UCSD-AML1 (cell line): ENCODE measurements around the gene CD14.
A peak's percentile ranks its signal among the peaks of the same experiment; 100 is the strongest.
"Not testable (repeated sequence)": the region's sequence is repeated elsewhere in the genome, so short reads cannot be mapped to it uniquely, and the experiment has no call there.

Experiments
- DNase-seq: peaks from one replicate; lab custom pipeline; 2025; ENCODE audit not compliant: unreplicated experiment; lab: John Stamatoyannopoulos, UW

Gene CD14

DNA sequence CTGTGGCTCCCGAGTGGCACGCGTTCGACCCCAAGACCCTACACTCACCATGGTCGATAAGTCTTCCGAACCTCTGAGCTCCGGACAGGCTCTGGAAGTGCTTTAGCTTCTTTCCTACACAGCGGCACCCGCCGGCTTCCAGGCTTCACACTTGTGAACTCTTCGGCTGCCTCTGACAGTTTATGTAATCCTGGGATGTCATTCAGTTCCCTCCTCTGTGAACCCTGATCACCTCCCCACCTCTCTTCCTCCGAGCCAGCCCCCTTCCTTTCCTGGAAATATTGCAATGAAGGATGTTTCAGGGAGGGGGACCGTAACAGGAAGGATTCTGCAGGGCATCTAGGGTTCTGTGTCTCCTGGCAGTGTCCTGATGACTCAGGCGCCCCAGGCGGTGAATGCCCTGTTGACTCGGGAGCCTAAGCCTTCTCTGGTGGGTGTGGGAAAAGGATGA lies at the start of gene CD14:
TSS of gene CD14 (minus strand) at position 155 of the 451 bp plus-strand sequence. CDS start at position 51, 104 bp downstream.
- peak; percentile 64 for DNase-seq

GRCh38 chr5:140678993-140679392 lies 46.0 kb upstream of the CD14 start:
- DNase-seq, result no peak

DNA sequence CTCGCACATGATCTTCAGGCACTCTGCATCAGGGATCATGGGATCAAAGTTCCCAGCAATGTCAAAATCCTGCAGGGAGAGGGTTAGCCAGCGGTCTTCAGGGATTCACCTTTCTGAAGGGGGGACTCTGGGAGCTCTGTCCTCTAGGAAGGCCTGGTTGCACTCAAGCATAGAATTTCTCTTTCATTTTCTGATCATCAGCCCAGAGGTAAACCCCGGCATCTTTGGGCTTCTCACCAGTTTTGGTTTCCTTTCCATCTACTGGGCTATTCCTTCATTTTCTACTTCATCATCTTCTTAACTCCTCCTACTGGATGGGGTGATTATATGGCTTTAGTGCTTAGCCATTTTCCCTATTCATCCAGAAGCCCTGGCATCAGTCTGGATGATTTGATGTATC lies 45.0 kb upstream of the CD14 start:
- no peak for DNase-seq

- no peak for DNase-seq
Measured at GRCh38 chr5:140674629-140675028, 41.7 kb upstream of the CD14 start.

DNA sequence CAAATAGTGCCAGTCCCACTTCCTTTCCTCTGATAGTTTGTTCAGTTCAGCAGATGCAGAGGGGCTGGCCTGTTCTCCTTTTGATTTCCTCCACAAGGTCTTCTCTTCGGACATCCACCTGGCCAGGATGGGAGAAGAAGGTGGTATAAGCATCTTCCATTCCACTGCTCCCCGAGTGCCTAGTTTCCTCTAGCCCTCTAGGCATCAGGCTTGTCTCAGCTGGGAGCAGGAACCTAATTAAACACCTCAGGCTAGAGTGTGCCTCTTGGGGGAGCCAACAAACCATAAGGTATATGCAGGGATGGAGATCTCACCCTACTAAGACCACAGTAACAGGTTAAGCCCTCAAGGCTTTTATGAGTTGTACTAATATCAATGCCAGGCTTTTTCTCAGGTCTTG lies 41.2 kb upstream of the CD14 start:
- DNase-seq, result no peak

DNA sequence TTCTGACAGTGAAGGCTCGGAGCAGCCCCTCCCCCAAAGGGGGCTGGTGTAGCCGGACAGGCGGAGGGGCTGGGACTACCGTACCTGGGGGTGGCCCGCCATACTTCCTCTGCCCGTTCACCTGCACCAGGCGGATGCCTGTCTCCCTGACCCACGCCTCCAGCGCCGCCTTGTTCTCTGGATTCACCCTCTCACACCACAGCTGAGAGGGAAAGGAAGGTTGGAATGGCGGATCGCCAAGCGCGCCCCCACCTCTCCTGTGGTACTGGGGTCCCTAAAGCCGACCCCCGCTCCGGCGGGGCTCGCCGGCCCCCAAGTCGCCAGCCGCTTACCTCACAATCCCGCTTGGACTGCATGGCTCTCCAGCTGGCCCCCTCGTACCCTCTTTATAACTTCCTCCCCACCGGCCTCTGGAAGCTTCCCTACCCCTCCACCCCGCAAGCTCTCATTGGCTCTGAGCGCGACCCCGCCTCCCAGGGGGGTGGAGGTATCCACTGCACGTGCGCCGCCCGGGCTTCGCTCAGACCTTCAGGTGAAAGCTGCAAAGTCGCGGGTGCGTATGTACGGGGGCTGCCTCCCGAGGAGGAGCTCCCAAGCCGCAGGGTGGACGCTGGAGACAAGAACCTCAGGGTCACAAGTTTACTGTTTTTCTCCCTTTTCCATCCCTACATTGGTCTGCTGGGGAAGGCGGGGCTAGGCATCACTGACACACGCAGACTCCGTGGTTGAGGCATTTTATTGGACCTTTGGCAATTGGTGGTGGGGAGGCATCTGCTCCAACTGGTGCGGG lies 40.4 kb upstream of the CD14 start, which contains the start of gene DND1:
TSS of gene DND1 (minus strand) at position 390 of the 790 bp plus-strand sequence. CDS start at position 356, 34 bp downstream.
- DNase-seq, result no peak

GRCh38 chr5:140672455-140673186 lies 39.6 kb upstream of the CD14 start:
- DNase-seq, result no peak

GRCh38 chr5:140671472-140672125 lies 38.6 kb upstream of the CD14 start:
- DNase-seq, result no peak

GRCh38 chr5:140671035-140671434 lies 38.1 kb upstream of the CD14 start:
- DNase-seq, result not testable (repeated sequence)

- DNase-seq, result peak; percentile 96
Measured at GRCh38 chr5:140664359-140665119, 31.6 kb upstream of the CD14 start, which contains the start of gene WDR55. Gene WDR55 (plus strand): TSS chr5:140664904. CDS start chr5:140664913, 9 bp downstream.

- DNase-seq, result no peak
Measured at GRCh38 chr5:140664030-140664358, 31.0 kb upstream of the CD14 start.

DNA sequence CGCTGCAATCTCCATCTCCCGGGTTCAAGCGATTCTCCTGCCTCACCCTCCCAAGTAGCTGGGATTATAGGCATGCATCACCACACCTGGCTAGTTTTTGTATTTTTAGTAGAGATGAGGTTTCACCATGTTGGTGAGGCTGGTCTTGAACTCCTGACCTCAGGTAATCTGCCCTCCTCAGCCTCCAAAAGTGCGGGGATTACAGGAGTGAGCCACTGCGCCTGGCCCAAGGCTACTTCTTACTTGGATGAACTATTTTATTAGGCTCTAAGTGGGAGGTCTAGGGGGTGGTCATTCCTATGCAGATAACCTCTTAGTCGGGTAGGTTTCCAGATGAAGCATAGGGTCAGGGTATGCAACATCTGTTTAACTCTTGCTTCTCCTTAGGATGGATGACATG lies 27.4 kb upstream of the CD14 start:
- DNase-seq, result not testable (repeated sequence)

GRCh38 chr5:140658870-140659269 lies 25.9 kb upstream of the CD14 start:
- DNase-seq, result no peak

- DNase-seq, result no peak
Measured at GRCh38 chr5:140647042-140647419, 14.1 kb upstream of the CD14 start.

GRCh38 chr5:140642718-140643117 lies 9.7 kb upstream of the CD14 start:
- no peak for DNase-seq

GRCh38 chr5:140641716-140642115 lies 8.7 kb upstream of the CD14 start:
- DNase-seq, result no peak

DNA sequence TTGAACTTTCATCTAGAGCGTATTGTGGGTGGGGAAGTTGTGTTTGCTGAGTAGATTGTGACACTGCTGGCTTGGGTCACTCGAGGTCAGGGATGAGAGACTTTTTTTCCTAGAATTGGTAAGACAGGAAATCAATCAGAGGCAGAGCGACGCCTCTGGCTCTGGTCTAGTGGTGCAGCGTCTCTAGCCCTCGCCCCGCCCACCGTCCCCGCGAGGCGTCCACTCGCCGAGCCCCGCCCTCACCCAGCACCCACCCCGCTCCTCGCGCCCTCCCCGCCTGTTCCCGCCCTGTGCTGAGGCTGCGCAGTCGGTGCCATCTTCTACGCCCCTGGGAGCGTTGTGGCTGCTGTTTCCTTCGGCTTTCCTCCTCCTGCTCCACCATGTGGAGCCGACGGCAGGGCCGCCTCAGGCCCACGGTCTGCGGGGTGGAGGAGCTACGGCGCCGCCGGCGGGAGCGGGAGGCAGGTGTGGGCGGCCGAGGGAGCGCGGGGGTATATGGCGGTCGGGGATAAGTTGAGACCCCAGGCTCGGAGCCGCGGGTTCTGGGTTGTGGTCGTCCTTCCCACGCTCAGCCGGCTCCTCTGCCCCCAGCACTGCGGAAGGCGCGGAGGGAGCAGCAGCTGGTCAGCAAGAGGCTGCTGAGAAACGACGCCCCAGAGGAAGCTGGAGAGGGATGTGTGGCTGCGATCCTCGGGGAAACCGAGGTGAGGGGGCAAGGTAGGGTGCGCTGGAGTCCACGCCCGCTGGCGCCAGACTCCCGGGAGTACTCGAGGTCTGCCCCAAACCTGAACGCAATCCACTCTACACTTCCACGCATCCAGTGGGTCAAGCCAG lies 6.4 kb upstream of the CD14 start, which contains the start of gene TMCO6:
TSS of gene TMCO6 (plus strand) at position 304 of the 834 bp plus-strand sequence. CDS start at position 381, 77 bp downstream.
- DNase-seq, result peak; percentile 97

- not testable (repeated sequence) for DNase-seq
Measured at GRCh38 chr5:140638898-140639147, 5.8 kb upstream of the CD14 start.

DNA sequence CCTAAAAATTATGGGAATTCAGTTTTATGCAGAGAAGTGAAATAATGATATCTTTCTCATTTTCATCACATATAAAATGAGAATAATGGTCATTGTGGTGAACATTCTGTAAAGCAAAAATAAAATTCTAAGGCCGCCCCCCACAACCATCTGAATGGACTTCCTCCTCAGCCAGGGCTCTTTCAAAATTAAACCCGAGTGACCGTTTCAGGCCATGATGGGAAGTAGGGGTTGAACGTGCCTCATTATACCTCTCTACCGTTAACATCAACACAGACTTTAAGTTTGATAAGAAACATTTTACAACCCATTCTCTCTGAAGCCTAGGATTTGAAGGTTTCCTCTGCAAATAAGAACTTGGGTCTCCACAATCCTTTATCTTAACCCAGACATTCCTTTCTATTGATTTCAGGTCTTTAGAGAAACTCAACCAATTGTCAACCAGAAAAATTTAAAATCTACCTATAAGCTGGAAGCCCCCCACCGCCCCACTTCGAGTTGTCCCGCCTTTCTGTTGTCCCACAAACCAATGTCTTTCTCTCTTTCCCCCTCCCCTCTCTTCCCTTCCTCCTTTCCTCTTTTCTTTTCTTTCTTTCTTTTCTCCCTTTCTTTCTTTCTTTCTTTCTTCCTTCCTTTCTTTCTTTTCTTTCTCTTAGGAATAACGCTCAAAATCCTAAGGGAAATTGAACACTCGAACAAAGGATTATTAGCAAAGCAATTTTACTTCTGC lies 4.6 kb upstream of the CD14 start:
- DNase-seq, result no peak
